ENCODE measurements around the gene ALPL. TPM values are rescaled to one million over a fixed set of nuclear protein-coding genes. Genes with fewer than 3 reads are reported as not detected.

Gene ALPL
- total RNA-seq, 1 donor from 2014 or later, result 1.0 TPM

DNA sequence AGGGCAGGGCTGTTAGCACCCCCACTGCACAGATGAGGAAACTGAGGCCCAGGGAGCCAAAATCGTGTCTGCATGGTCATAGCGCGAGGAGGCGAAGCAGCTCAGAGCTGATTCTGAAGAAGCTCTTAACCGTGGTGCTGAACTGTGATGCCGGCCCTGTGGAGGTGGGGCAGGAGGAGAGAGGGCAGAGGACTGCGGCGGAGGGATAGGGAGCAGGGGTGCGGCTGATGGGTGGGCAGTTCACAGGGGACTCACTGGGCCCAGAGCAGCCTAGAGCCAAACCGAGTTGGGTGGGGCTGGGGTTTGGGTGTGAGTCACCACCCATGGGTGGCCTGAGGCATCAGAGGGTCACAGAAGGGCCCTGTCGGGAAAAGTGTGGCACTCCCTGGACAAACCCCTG is 85.3 kb downstream of the ALPL start:
- H3K36me3 ChIP-seq (ENCODE audit: control insufficient read depth in 3 of 3, insufficient read depth in 3 of 3, low read length in 3 of 3), result no peaks in the 10 kb centered on the region
- H3K9me3 ChIP-seq (ENCODE audit: control insufficient read depth in 3 of 3, low read length in 3 of 3), result no peaks in the 10 kb centered on the region
- H3K4me1 ChIP-seq (ENCODE audit: control insufficient read depth in 3 of 3, insufficient read depth in 3 of 3, low read length in 3 of 3), result no peaks in the 10 kb centered on the region
- no peak overlapping the region for H3K4me3 ChIP-seq (ENCODE audit: low read length in 3 of 3)
- H3K27ac ChIP-seq (ENCODE audit: low read depth, low read length), result no peak overlapping the region
- H3K27me3 ChIP-seq (ENCODE audit: control insufficient read depth in 3 of 3, insufficient read depth in 3 of 3, low read length in 3 of 3), result peaks cover 29 to 82% (median 81%) of the 10 kb centered on the region in 3 donors
- H3K9ac ChIP-seq (ENCODE audit: low read depth in 1 of 3, low read length in 3 of 3), result no peak overlapping the region

- Histone ChIP-seq H3K4me3 (ENCODE audit: low read length in 3 of 3) (no peak overlapping the region), H3K36me3 (ENCODE audit: control insufficient read depth in 3 of 3, insufficient read depth in 3 of 3, low read length in 3 of 3) (no peaks in the 10 kb centered on the region), H3K9me3 (ENCODE audit: control insufficient read depth in 3 of 3, low read length in 3 of 3) (no peaks in the 10 kb centered on the region), H3K27me3 (ENCODE audit: control insufficient read depth in 3 of 3, insufficient read depth in 3 of 3, low read length in 3 of 3) (peaks cover 23 to 82% (median 78%) of the 10 kb centered on the region in 3 donors), H3K9ac (ENCODE audit: low read depth in 1 of 3, low read length in 3 of 3) (no peak overlapping the region), H3K27ac (ENCODE audit: low read depth, low read length) (no peak overlapping the region), H3K4me1 (ENCODE audit: control insufficient read depth in 3 of 3, insufficient read depth in 3 of 3, low read length in 3 of 3) (no peaks in the 10 kb centered on the region)
Observed at GRCh38 chr1:21594935-21595897, 86.0 kb downstream of the ALPL start.

GRCh38 chr1:21596174-21596573 is 87.0 kb downstream of the ALPL start:
- Histone ChIP-seq H3K27me3 (ENCODE audit: control insufficient read depth in 3 of 3, insufficient read depth in 3 of 3, low read length in 3 of 3) (peaks cover 15 to 77% (median 71%) of the 10 kb centered on the region in 3 donors), H3K27ac (ENCODE audit: low read depth, low read length) (no peak overlapping the region), H3K4me1 (ENCODE audit: control insufficient read depth in 3 of 3, insufficient read depth in 3 of 3, low read length in 3 of 3) (no peaks in the 10 kb centered on the region), H3K9me3 (ENCODE audit: control insufficient read depth in 3 of 3, low read length in 3 of 3) (no peaks in the 10 kb centered on the region), H3K36me3 (ENCODE audit: control insufficient read depth in 3 of 3, insufficient read depth in 3 of 3, low read length in 3 of 3) (no peaks in the 10 kb centered on the region), H3K4me3 (ENCODE audit: low read length in 3 of 3) (no peak overlapping the region), H3K9ac (ENCODE audit: low read depth in 1 of 3, low read length in 3 of 3) (no peak overlapping the region)

GRCh38 chr1:21596628-21597027 is 87.4 kb downstream of the ALPL start:
- Histone ChIP-seq H3K4me3 (ENCODE audit: low read length in 3 of 3) (no peak overlapping the region), H3K27me3 (ENCODE audit: control insufficient read depth in 3 of 3, insufficient read depth in 3 of 3, low read length in 3 of 3) (peaks cover 11 to 78% (median 71%) of the 10 kb centered on the region in 3 donors), H3K9ac (ENCODE audit: low read depth in 1 of 3, low read length in 3 of 3) (no peak overlapping the region), H3K27ac (ENCODE audit: low read depth, low read length) (no peak overlapping the region), H3K4me1 (ENCODE audit: control insufficient read depth in 3 of 3, insufficient read depth in 3 of 3, low read length in 3 of 3) (no peaks in the 10 kb centered on the region), H3K36me3 (ENCODE audit: control insufficient read depth in 3 of 3, insufficient read depth in 3 of 3, low read length in 3 of 3) (no peaks in the 10 kb centered on the region), H3K9me3 (ENCODE audit: control insufficient read depth in 3 of 3, low read length in 3 of 3) (no peaks in the 10 kb centered on the region)

DNA sequence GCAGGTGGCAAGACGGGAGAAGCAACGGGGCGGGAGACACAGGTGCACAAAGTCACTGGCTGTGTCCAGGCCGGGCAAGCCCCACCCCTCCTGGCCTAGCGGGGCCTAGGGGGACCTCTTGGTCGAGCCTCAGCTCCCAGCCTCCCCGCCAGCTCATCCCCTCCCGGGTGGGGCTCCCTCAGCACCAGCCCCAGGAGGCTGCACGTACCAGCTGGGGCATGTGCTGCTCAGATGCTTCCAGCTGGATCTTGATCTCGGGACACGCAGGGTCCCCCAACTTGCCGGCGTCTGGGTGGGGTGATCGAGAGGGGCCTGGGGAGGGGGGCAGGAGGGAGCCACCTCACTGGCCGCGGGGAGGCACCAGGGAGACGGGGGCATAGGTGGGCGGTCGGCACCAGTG is 88.5 kb downstream of the ALPL start:
- Histone ChIP-seq H3K4me3 (ENCODE audit: low read length in 3 of 3) (no peak overlapping the region), H3K27ac (ENCODE audit: low read depth, low read length) (no peak overlapping the region), H3K27me3 (ENCODE audit: control insufficient read depth in 3 of 3, insufficient read depth in 3 of 3, low read length in 3 of 3) (peaks cover 14 to 79% (median 71%) of the 10 kb centered on the region in 3 donors), H3K9ac (ENCODE audit: low read depth in 1 of 3, low read length in 3 of 3) (no peak overlapping the region), H3K4me1 (ENCODE audit: control insufficient read depth in 3 of 3, insufficient read depth in 3 of 3, low read length in 3 of 3) (no peaks in the 10 kb centered on the region), H3K36me3 (ENCODE audit: control insufficient read depth in 3 of 3, insufficient read depth in 3 of 3, low read length in 3 of 3) (no peaks in the 10 kb centered on the region), H3K9me3 (ENCODE audit: control insufficient read depth in 3 of 3, low read length in 3 of 3) (no peaks in the 10 kb centered on the region)

GRCh38 chr1:21598417-21598816 is 89.2 kb downstream of the ALPL start:
- no peak overlapping the region for H3K27ac ChIP-seq (ENCODE audit: low read depth, low read length)
- no peaks in the 10 kb centered on the region for H3K36me3 ChIP-seq (ENCODE audit: control insufficient read depth in 3 of 3, insufficient read depth in 3 of 3, low read length in 3 of 3)
- H3K9me3 ChIP-seq (ENCODE audit: control insufficient read depth in 3 of 3, low read length in 3 of 3), result no peaks in the 10 kb centered on the region
- peaks cover 14 to 77% (median 65%) of the 10 kb centered on the region in 3 donors for H3K27me3 ChIP-seq (ENCODE audit: control insufficient read depth in 3 of 3, insufficient read depth in 3 of 3, low read length in 3 of 3)
- no peak overlapping the region for H3K9ac ChIP-seq (ENCODE audit: low read depth in 1 of 3, low read length in 3 of 3)
- no peaks in the 10 kb centered on the region for H3K4me1 ChIP-seq (ENCODE audit: control insufficient read depth in 3 of 3, insufficient read depth in 3 of 3, low read length in 3 of 3)
- no peak overlapping the region for H3K4me3 ChIP-seq (ENCODE audit: low read length in 3 of 3)

DNA sequence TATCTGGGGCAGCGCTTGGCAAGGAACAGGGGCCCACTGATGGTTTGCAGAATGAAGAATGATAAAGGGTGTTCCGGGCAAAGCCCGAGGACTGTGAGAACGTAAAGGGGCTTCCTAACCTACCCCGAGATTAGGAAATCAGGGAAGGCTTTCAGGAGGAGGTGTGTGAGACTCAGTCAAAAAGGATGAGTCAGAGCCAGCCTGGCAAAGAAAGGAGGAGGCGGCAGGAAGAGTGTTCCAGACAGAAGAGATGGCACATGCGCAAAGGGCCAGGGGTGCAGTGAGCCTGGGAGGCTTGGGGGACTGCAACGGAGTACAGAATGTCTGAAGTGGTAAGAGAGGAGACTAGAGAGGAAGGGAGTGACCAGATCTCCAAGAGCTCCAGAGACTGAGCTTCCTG is 89.7 kb downstream of the ALPL start:
- Histone ChIP-seq H3K27me3 (ENCODE audit: control insufficient read depth in 3 of 3, insufficient read depth in 3 of 3, low read length in 3 of 3) (peaks cover 13 to 75% (median 61%) of the 10 kb centered on the region in 3 donors), H3K36me3 (ENCODE audit: control insufficient read depth in 3 of 3, insufficient read depth in 3 of 3, low read length in 3 of 3) (no peaks in the 10 kb centered on the region), H3K27ac (ENCODE audit: low read depth, low read length) (no peak overlapping the region), H3K4me1 (ENCODE audit: control insufficient read depth in 3 of 3, insufficient read depth in 3 of 3, low read length in 3 of 3) (no peaks in the 10 kb centered on the region), H3K9ac (ENCODE audit: low read depth in 1 of 3, low read length in 3 of 3) (no peak overlapping the region), H3K9me3 (ENCODE audit: control insufficient read depth in 3 of 3, low read length in 3 of 3) (no peaks in the 10 kb centered on the region), H3K4me3 (ENCODE audit: low read length in 3 of 3) (no peak overlapping the region)

DNA sequence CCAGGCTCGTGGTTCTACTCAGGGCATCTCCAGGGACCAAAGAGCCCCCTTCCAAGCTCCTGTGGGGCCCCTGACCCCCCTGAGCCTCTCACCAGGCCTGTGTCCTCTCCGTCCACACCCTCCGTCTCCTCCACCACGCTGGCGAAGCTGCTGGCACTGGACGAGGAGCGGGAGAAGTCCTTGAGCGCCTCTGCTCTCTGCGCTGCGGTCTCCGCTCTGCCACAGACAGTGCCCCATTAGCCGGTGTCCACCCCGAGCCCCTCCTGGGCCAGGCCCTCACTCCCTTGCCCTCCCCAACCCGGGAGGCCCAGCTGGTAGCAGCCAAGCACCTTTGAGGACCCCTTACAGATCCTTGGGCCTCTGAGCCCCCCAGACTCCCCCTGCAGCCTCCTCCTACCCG is 90.2 kb downstream of the ALPL start:
- H3K27ac ChIP-seq (ENCODE audit: low read depth, low read length), result no peak overlapping the region
- H3K9ac ChIP-seq (ENCODE audit: low read depth in 1 of 3, low read length in 3 of 3), result no peak overlapping the region
- H3K9me3 ChIP-seq (ENCODE audit: control insufficient read depth in 3 of 3, low read length in 3 of 3), result no peaks in the 10 kb centered on the region
- H3K4me1 ChIP-seq (ENCODE audit: control insufficient read depth in 3 of 3, insufficient read depth in 3 of 3, low read length in 3 of 3), result no peaks in the 10 kb centered on the region
- H3K27me3 ChIP-seq (ENCODE audit: control insufficient read depth in 3 of 3, insufficient read depth in 3 of 3, low read length in 3 of 3), result peaks cover 12 to 70% (median 56%) of the 10 kb centered on the region in 3 donors
- no peak overlapping the region for H3K4me3 ChIP-seq (ENCODE audit: low read length in 3 of 3)
- H3K36me3 ChIP-seq (ENCODE audit: control insufficient read depth in 3 of 3, insufficient read depth in 3 of 3, low read length in 3 of 3), result no peaks in the 10 kb centered on the region

GRCh38 chr1:21601278-21602048 is 92.2 kb downstream of the ALPL start:
- Histone ChIP-seq H3K27ac (ENCODE audit: low read depth, low read length) (no peak overlapping the region), H3K36me3 (ENCODE audit: control insufficient read depth in 3 of 3, insufficient read depth in 3 of 3, low read length in 3 of 3) (no peaks in the 10 kb centered on the region), H3K9me3 (ENCODE audit: control insufficient read depth in 3 of 3, low read length in 3 of 3) (no peaks in the 10 kb centered on the region), H3K27me3 (ENCODE audit: control insufficient read depth in 3 of 3, insufficient read depth in 3 of 3, low read length in 3 of 3) (peaks cover 9 to 56% (median 40%) of the 10 kb centered on the region in 3 donors), H3K4me1 (ENCODE audit: control insufficient read depth in 3 of 3, insufficient read depth in 3 of 3, low read length in 3 of 3) (no peaks in the 10 kb centered on the region), H3K4me3 (ENCODE audit: low read length in 3 of 3) (no peak overlapping the region), H3K9ac (ENCODE audit: low read depth in 1 of 3, low read length in 3 of 3) (no peak overlapping the region)

Data from skeletal muscle tissue (tissue), 4 donors.